GM18868 (cell line): ENCODE measurements around the gene CEP104.
"Not testable (repeated sequence)": the region's sequence is repeated elsewhere in the genome, so short reads cannot be mapped to it uniquely, and the experiment has no call there.

Experiments used
- ATAC-seq: cut with Tn5 transposase; IDR thresholded peaks from one replicate; pipeline ENCODE4 v1.9.1; 2021; ENCODE audit warnings: mild to moderate bottlenecking, moderate library complexity; ENCODE audit not compliant: unreplicated experiment

CEP104 gene

GRCh38 chr1:3828391-3828790, 28.6 kb downstream of the CEP104 start:
- no peak for ATAC-seq

DNA sequence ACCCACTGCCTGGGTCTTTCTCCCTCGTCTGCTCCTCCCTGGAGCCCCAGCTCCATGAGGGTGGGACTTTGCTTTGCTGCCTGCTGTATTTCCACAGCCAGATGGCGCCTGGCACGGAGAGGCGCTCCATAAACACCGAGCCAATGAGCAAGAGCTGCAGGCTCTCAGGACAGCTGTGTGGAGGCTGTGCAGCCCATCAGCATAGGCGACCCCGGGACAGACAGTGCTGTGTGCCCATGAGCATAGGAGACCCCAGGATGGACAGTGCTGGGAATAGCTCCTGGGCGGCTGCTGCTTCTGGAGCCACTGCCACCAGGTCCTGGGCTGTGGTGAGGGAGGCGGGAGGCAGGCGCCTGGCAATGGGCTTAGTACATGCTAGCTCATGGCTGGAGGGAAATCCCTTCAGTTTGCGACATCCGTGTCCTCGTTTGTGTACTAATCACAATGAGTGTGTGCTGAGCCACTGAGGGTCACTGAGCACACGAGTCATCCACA, 29.2 kb downstream of the CEP104 start:
- ATAC-seq: no peak

GRCh38 chr1:3825356-3825755, 31.7 kb downstream of the CEP104 start:
- no peak for ATAC-seq

DNA sequence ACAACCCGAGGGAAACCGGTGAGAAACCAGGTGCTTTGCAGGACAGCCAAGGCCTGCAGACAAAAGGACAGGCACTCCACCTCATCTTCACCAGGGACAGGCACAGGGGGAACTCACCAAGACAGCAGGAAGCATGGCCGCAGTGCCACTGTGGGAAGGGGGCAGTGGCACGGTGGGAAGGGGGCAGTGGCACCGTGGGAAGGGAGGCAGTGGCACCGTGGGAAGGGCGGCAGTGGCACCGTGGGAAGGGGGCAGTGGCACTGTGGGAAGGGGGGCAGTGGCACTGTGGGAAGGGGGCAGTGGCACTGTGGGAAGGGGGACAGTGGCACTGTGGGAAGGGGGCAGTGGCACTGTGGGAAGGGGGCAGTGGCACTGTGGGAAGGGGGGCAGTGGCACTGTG, 32.4 kb downstream of the CEP104 start:
- no peak for ATAC-seq

GRCh38 chr1:3822421-3822820, 34.6 kb downstream of the CEP104 start:
- ATAC-seq: no peak

DNA sequence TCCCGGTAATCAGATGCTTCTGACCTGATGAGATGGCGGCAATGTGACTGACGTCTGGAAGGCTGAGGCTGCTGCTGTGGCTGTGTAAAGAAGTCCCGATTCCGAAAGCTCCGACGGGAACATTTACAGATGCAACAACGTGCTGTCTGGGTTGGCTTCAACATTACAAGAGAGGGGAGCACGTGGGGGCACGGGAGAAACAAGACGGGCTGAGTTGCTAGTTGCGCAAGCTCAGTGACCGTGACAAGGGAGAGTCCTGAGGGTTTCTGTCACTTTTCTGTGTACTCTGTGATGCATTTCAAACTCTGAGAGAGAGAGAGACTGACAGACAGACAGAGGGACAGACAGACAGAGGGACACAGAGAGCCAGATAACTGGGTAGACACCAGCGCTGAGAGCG, 35.1 kb downstream of the CEP104 start:
- no peak for ATAC-seq

DNA sequence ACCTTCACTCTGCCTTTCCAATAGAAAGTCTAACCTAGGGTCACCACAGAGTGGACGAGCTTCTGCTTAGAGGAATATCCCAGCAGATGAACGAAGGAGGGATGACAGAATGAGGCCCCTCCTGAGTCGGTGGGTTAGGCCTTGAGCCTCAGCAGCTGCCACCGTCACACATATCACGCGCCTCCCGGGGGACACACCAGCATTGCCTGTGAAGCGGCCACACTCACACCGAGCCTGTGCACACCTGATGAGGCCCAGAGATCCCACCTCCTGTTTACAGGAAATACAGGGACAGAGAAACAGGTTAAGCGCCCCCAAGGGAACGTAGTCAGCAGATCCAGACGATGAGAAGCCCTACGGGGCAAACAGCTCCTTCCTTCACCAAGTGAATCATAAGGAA, 35.6 kb downstream of the CEP104 start:
- ATAC-seq: no peak

DNA sequence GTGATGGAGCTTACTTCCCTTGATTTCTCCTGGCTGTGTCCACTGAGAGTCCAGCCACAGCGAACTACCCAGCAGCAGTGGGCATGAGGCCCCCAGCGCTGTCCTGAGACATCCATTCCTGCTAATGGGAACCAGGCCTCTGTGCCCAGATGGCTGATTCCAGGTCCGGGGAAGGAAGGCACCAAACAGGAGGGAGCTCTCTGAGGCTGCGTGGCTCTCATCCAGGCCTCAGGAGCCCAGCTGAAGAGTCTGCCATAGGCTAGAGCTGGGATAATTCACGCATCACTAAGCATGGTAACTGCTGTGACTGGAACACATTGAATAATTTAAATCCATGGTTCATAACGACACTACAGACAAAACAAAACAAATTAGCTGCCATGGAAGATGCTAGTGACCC, 36.0 kb downstream of the CEP104 start:
- ATAC-seq: no peak

- ATAC-seq: no peak
These were observed 36.7 kb downstream of the CEP104 start for GRCh38 chr1:3820316-3820715.

GRCh38 chr1:3819771-3820200, 37.2 kb downstream of the CEP104 start:
- ATAC-seq: no peak

GRCh38 chr1:3817821-3818597, 39.0 kb downstream of the CEP104 start:
- no peak for ATAC-seq

DNA sequence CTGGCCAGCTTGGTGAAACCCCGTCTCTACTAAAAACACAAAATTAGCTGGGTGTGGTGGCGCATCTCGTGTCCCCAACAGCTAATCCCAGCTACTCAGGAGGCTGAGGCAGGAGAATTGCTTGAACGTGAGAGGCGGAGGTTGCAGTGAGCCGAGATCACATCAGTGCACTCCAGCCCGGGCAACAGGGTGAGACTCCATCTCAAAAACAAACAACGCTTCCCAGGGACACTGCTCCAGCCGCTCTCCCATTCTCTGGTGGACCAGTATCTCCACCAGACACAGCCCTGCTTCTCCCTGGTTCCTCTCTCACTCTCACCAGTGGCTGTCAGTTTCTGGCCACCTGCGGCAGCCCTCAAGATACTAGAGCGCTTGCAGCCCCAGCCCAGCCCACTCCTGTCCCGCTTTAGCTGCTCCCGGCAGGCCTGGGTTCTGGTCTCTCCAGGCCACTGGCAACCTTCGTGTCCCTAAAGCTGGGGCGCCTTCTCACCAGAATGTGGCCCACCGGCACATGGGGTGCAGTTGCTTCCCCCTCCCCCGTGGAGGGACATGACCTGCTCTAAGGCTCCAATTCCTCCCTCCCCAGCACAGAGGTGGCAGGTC, 39.8 kb downstream of the CEP104 start:
- ATAC-seq: no peak

DNA sequence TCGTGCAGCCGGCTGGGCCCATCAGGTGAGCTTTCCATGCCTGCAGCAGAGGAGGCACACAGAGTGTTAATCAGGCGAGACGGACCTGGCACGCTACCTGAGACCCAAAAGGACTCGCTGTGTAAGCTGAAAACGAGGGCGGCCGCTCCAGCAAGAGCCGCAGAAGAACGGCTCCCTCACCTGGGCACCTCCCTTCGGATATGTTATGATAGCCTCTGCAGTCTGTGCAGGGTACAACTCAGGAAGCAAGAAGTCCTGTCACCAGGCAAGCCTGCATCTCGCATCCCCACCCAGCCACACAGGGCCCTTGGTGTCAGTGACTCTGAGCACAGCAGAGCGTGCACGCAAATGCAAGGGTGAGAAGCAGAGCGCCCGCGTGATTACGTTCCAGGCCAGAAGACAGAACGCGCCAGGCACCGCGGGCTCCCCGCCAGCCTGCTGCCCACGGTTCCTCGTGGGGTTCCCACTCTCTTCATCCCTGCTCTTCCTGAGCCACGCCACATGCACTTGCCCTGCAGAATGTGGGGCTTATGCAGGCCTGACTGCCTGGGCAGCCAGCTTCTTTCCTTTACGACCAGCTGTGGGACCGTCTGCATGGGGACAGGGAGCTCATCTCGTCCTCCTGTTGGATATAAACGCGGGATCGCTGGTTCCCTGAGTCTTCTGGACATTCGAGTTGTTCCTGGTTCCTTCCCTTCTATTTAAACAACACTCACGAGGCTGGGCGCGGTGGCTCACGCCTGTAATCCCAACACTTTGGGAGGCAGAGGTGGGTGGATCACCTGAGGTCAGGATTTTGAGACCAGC, 40.5 kb downstream of the CEP104 start:
- ATAC-seq: no peak

GRCh38 chr1:3814771-3815561, 42.0 kb downstream of the CEP104 start:
- no peak for ATAC-seq

DNA sequence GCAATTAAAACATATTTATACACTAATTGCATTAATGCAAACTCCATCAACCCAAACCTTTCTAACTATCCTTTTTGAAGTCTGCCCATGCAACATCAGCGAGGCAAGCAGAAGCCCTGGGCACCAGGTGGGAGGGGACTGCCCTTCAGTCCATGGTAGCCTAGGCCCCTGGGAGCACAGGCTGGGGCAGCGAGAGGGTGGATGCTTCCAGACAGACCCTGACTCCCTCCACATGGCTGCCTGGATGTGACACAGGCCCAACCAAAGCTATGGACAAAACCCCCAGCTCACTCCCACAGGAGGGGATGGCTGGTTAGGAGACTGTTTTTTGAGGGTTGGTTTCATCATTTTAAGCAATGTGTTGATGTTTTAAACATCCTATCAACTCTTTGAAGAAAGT, 42.9 kb downstream of the CEP104 start:
- no peak for ATAC-seq

DNA sequence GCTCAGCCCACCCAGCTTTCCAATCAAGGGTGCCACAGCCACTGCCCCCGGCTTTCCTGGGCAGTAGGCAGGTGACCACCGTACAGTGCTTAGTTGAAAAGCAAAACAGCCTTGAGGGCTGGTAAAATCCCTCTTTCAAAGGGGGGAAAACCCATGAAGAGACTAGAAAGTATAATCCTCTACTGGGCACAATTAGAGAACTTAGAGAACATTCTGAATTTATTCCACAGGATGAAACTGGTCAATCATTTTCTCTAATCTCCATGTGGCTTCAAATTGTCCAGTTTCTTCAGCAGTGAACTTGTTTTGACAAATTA, 45.5 kb downstream of the CEP104 start:
- ATAC-seq: no peak

GRCh38 chr1:3810149-3810761, 46.8 kb downstream of the CEP104 start:
- not testable (repeated sequence) for ATAC-seq

GRCh38 chr1:3809680-3810079, 47.3 kb downstream of the CEP104 start:
- no peak for ATAC-seq

- ATAC-seq: no peak
These were observed 49.2 kb downstream of the CEP104 start for GRCh38 chr1:3807769-3808168.

- no peak for ATAC-seq
These were observed 52.0 kb downstream of the CEP104 start for GRCh38 chr1:3805038-3805437.

DNA sequence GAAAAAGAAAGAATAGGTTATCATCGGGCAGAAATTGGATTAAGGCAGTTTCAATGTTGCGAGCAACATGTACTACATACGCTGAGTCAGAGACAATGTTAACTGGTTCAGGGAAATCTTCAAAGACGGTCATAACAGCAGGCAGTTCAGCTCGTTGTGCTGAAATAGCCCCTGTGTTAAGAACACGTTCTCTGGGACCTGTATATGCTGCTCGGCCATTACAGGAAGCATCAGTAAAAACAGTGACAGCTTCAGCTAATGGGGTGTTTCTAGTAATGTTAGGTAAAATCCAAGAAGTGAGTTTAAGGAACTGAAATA, 52.4 kb downstream of the CEP104 start:
- not testable (repeated sequence) for ATAC-seq
